PC-3 (cell line): ENCODE measurements around the gene EMCN.

Experiments used
- CTCF ChIP-seq: fragments of 300-600 bp; sonication (generic); conservative IDR thresholded peaks from 2 replicates; pipeline ENCODE4 v1.5.1; 2017; ENCODE audit warnings: antibody characterized with exemption, low read depth, mild to moderate bottlenecking, low read length
- EZH2 ChIP-seq: fragments of 300-600 bp; sonication (generic); IDR thresholded peaks from one replicate; pipeline ENCODE4 v1.6.1; 2017; ENCODE audit warnings: antibody characterized with exemption, mild to moderate bottlenecking, low read length; ENCODE audit not compliant: unreplicated experiment

DNA sequence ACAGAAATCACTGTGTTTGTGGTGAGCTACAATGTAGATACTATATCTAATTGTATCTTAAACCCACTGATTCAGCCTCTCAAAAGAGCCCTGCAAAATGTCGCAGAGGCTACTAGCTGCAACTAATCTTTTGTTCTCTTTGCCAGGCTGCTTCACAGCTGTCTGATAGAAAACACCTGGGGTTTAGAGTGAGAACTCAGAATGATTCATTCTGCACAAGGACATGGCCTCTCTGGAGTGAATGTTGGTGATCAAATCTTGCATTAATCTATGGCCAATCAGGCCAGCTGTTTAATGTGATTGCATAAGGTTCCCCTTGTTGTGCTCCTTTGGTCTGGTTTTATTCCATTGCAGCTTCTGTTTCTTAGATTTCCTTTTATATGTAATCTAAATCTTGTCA is 100.3 kb downstream of the EMCN start:
- TF ChIP-seq EZH2 (no peak), CTCF (no peak)
